PC-9 (cell line): ENCODE data around the gene SLC52A1.

Experiments
- EZH2 ChIP-seq: fragments of 200-600 bp; sonication (generic); IDR thresholded peaks from 2 replicates; pipeline ENCODE4 v1.8.0; 2017; ENCODE audit warnings: antibody characterized with exemption, low read depth
- TF ChIP-seq, protein P1 (sequence below): fragments of 200-600 bp; sonication (generic); conservative IDR thresholded peaks from 2 replicates; pipeline ENCODE4 v1.6.1; 2017; ENCODE audit warnings: mixed run types, antibody characterized with exemption, mild to moderate bottlenecking, moderate library complexity

DNA sequence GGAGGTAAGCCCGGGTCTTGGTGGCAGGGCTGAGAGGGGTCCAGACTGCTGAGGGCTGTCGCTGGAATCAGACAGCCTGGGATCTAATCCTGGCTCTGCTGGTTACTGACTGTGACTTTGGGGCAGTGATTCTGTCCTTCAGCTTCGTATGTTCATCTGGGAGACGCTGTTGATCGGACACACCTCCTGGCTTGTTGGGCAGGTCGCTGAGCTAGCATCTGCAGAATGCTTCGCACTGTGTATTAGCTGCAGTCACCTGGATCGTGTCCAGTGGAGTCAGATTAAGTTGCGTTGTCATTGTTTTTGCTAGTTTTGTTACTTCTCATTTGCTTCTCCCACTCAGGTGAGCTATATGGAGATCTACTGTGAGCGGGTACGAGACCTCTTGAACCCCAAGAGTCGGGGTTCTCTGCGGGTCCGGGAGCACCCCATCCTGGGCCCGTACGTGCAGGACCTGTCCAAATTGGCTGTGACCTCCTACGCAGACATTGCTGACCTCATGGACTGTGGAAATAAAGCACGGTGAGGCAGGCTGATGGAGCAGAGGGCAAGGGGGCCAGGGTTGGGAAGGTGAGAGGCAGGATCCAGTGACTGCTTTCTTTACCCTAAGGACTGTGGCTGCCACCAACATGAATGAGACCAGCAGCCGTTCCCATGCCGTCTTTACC is 33.0 kb downstream of the SLC52A1 start:
- TF ChIP-seq, protein P1, sequence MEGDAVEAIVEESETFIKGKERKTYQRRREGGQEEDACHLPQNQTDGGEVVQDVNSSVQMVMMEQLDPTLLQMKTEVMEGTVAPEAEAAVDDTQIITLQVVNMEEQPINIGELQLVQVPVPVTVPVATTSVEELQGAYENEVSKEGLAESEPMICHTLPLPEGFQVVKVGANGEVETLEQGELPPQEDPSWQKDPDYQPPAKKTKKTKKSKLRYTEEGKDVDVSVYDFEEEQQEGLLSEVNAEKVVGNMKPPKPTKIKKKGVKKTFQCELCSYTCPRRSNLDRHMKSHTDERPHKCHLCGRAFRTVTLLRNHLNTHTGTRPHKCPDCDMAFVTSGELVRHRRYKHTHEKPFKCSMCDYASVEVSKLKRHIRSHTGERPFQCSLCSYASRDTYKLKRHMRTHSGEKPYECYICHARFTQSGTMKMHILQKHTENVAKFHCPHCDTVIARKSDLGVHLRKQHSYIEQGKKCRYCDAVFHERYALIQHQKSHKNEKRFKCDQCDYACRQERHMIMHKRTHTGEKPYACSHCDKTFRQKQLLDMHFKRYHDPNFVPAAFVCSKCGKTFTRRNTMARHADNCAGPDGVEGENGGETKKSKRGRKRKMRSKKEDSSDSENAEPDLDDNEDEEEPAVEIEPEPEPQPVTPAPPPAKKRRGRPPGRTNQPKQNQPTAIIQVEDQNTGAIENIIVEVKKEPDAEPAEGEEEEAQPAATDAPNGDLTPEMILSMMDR: no peak
- TF ChIP-seq EZH2: no peak
